Activated naive CD8-positive, alpha-beta T cell treated with anti-CD3 and anti-CD28 coated beads for 36 hours (primary cell): ENCODE measurements around the gene LCE7A. TPM values are rescaled to one million over a fixed set of nuclear protein-coding genes. Genes with fewer than 3 reads are reported as not detected.

Source experiments
- DNase-seq: peaks from one replicate; pipeline ENCODE4 v3.0.0; 2021
- H3K27ac Mint-ChIP-seq: one replicate; pipeline ENCODE4 v1.8.0; 2022; ENCODE audit warnings: mild to moderate bottlenecking, moderate library complexity, mixed read lengths
- H3K27me3 Mint-ChIP-seq: one replicate; pipeline ENCODE4 v1.8.0; 2022; ENCODE audit warnings: mild to moderate bottlenecking, mixed read lengths
- H3K36me3 Mint-ChIP-seq: one replicate; pipeline ENCODE4 v1.8.0; 2021; ENCODE audit warnings: mild to moderate bottlenecking, mixed read lengths
- H3K4me1 Mint-ChIP-seq: one replicate; pipeline ENCODE4 v1.8.0; 2021; ENCODE audit warnings: mixed read lengths
- H3K4me3 Mint-ChIP-seq: one replicate; pipeline ENCODE4 v1.8.0; 2022; ENCODE audit warnings: mild to moderate bottlenecking, moderate library complexity, mixed read lengths
- H3K9me3 Mint-ChIP-seq: one replicate; pipeline ENCODE4 v1.8.0; 2022; ENCODE audit warnings: mixed read lengths
- total RNA-seq, 2 experiments: library from RNA; stranded (reverse); gene quantifications; one replicate each; pipeline ENCODE4 v1.2.3, GENCODE V29; 2021

The LCE7A gene
- total RNA-seq, 2 experiments from 2014 or later, result not detected

GRCh38 chr1:152870831-152871730 lies 11.3 kb downstream of the LCE7A start:
- H3K4me3 Mint-ChIP-seq, result no peak overlapping the region
- no peaks in the 10 kb centered on the region for H3K9me3 Mint-ChIP-seq
- DNase-seq, result no peak
- no peaks in the 10 kb centered on the region for H3K4me1 Mint-ChIP-seq
- H3K27me3 Mint-ChIP-seq, result peaks cover 5% of the 10 kb centered on the region
- no peak overlapping the region for H3K27ac Mint-ChIP-seq
- no peaks in the 10 kb centered on the region for H3K36me3 Mint-ChIP-seq

- no peak for DNase-seq
- peaks cover 5% of the 10 kb centered on the region for H3K27me3 Mint-ChIP-seq
- H3K4me3 Mint-ChIP-seq, result no peak overlapping the region
- H3K36me3 Mint-ChIP-seq, result no peaks in the 10 kb centered on the region
- H3K9me3 Mint-ChIP-seq, result no peaks in the 10 kb centered on the region
- H3K4me1 Mint-ChIP-seq, result no peaks in the 10 kb centered on the region
- H3K27ac Mint-ChIP-seq, result no peak overlapping the region
These were observed 11.9 kb downstream of the LCE7A start for GRCh38 chr1:152871731-152872126.

GRCh38 chr1:152873495-152873894 lies 13.7 kb downstream of the LCE7A start:
- Mint-ChIP-seq H3K36me3 (no peaks in the 10 kb centered on the region), H3K27me3 (peaks cover 12% of the 10 kb centered on the region), H3K4me3 (no peak overlapping the region), H3K9me3 (no peaks in the 10 kb centered on the region), H3K27ac (no peak overlapping the region), H3K4me1 (no peaks in the 10 kb centered on the region)
- DNase-seq, result no peak

- peaks cover 2% of the 10 kb centered on the region for H3K4me1 Mint-ChIP-seq
- H3K27me3 Mint-ChIP-seq, result peaks cover 12% of the 10 kb centered on the region
- H3K9me3 Mint-ChIP-seq, result no peaks in the 10 kb centered on the region
- no peak for DNase-seq
- no peak overlapping the region for H3K4me3 Mint-ChIP-seq
- no peaks in the 10 kb centered on the region for H3K36me3 Mint-ChIP-seq
- no peak overlapping the region for H3K27ac Mint-ChIP-seq
These were observed 17.0 kb downstream of the LCE7A start for GRCh38 chr1:152876827-152877226.

GRCh38 chr1:152878042-152878441 lies 18.2 kb downstream of the LCE7A start, which contains the start of gene SMCP:
Gene SMCP, plus strand, starts transcription at chr1:152878322. Its CDS starts 6,101 bp downstream, at chr1:152884423.
- DNase-seq, result peak; percentile 26
- H3K9me3 Mint-ChIP-seq, result no peaks in the 10 kb centered on the region
- H3K27me3 Mint-ChIP-seq, result peaks cover 12% of the 10 kb centered on the region
- no peak within 1 kb of the TSS for H3K27ac Mint-ChIP-seq
- H3K36me3 Mint-ChIP-seq, result no peaks in the 10 kb centered on the region
- H3K4me3 Mint-ChIP-seq, result no peak within 1 kb of the TSS
- H3K4me1 Mint-ChIP-seq, result peaks cover 2% of the 10 kb centered on the region

GRCh38 chr1:152879559-152880198 lies 19.9 kb downstream of the LCE7A start:
- no peak for DNase-seq
- Mint-ChIP-seq H3K9me3 (no peaks in the 10 kb centered on the region), H3K27me3 (peaks cover 12% of the 10 kb centered on the region), H3K36me3 (no peaks in the 10 kb centered on the region), H3K4me1 (peaks cover 2% of the 10 kb centered on the region), H3K27ac (no peak overlapping the region), H3K4me3 (no peak overlapping the region)

- DNase-seq, result no peak
- Mint-ChIP-seq H3K27ac (no peak overlapping the region), H3K36me3 (no peaks in the 10 kb centered on the region), H3K4me1 (peaks cover 2% of the 10 kb centered on the region), H3K4me3 (no peak overlapping the region), H3K27me3 (peaks cover 12% of the 10 kb centered on the region), H3K9me3 (no peaks in the 10 kb centered on the region)
These were observed 20.5 kb downstream of the LCE7A start for GRCh38 chr1:152880316-152880715.

GRCh38 chr1:152880907-152881306 lies 21.1 kb downstream of the LCE7A start:
- H3K4me1 Mint-ChIP-seq, result peaks cover 2% of the 10 kb centered on the region
- no peak overlapping the region for H3K4me3 Mint-ChIP-seq
- no peaks in the 10 kb centered on the region for H3K9me3 Mint-ChIP-seq
- DNase-seq, result no peak
- no peak overlapping the region for H3K27ac Mint-ChIP-seq
- H3K27me3 Mint-ChIP-seq, result peaks cover 12% of the 10 kb centered on the region
- no peaks in the 10 kb centered on the region for H3K36me3 Mint-ChIP-seq

- Mint-ChIP-seq H3K9me3 (no peaks in the 10 kb centered on the region), H3K4me1 (peaks cover 2% of the 10 kb centered on the region), H3K27ac (no peak overlapping the region), H3K36me3 (no peaks in the 10 kb centered on the region), H3K4me3 (no peak overlapping the region), H3K27me3 (peaks cover 8% of the 10 kb centered on the region)
- no peak for DNase-seq
These were observed 24.3 kb downstream of the LCE7A start for GRCh38 chr1:152884085-152884484.

GRCh38 chr1:152884506-152884905 lies 24.7 kb downstream of the LCE7A start:
- peaks cover 9% of the 10 kb centered on the region for H3K27me3 Mint-ChIP-seq
- H3K27ac Mint-ChIP-seq, result no peak overlapping the region
- no peaks in the 10 kb centered on the region for H3K9me3 Mint-ChIP-seq
- H3K36me3 Mint-ChIP-seq, result no peaks in the 10 kb centered on the region
- peaks cover 2% of the 10 kb centered on the region for H3K4me1 Mint-ChIP-seq
- DNase-seq, result no peak
- H3K4me3 Mint-ChIP-seq, result no peak overlapping the region

- H3K27ac Mint-ChIP-seq, result no peak overlapping the region
- H3K4me1 Mint-ChIP-seq, result peaks cover 2% of the 10 kb centered on the region
- H3K9me3 Mint-ChIP-seq, result no peaks in the 10 kb centered on the region
- no peak overlapping the region for H3K4me3 Mint-ChIP-seq
- DNase-seq, result no peak
- no peaks in the 10 kb centered on the region for H3K36me3 Mint-ChIP-seq
- H3K27me3 Mint-ChIP-seq, result peaks cover 15% of the 10 kb centered on the region
These were observed 25.3 kb downstream of the LCE7A start for GRCh38 chr1:152884966-152885624.

- no peaks in the 10 kb centered on the region for H3K9me3 Mint-ChIP-seq
- no peak overlapping the region for H3K4me3 Mint-ChIP-seq
- H3K4me1 Mint-ChIP-seq, result no peaks in the 10 kb centered on the region
- H3K27ac Mint-ChIP-seq, result no peak overlapping the region
- H3K27me3 Mint-ChIP-seq, result peaks cover 16% of the 10 kb centered on the region
- no peak for DNase-seq
- H3K36me3 Mint-ChIP-seq, result no peaks in the 10 kb centered on the region
These were observed 26.3 kb downstream of the LCE7A start for GRCh38 chr1:152886085-152886484.

GRCh38 chr1:152886758-152887409 lies 27.1 kb downstream of the LCE7A start:
- Mint-ChIP-seq H3K9me3 (no peaks in the 10 kb centered on the region), H3K27me3 (peaks cover 22% of the 10 kb centered on the region), H3K27ac (no peak overlapping the region), H3K36me3 (no peaks in the 10 kb centered on the region), H3K4me1 (no peaks in the 10 kb centered on the region), H3K4me3 (no peak overlapping the region)
- DNase-seq, result no peak

GRCh38 chr1:152888126-152888525 lies 28.3 kb downstream of the LCE7A start:
- Mint-ChIP-seq H3K27me3 (peaks cover 31% of the 10 kb centered on the region), H3K4me3 (no peak overlapping the region), H3K27ac (no peak overlapping the region), H3K9me3 (no peaks in the 10 kb centered on the region), H3K4me1 (no peaks in the 10 kb centered on the region), H3K36me3 (no peaks in the 10 kb centered on the region)
- DNase-seq, result no peak

GRCh38 chr1:152899027-152899426 lies 39.2 kb downstream of the LCE7A start:
- H3K36me3 Mint-ChIP-seq, result no peaks in the 10 kb centered on the region
- DNase-seq, result no peak
- H3K27me3 Mint-ChIP-seq, result peaks cover 33% of the 10 kb centered on the region
- H3K4me3 Mint-ChIP-seq, result no peak overlapping the region
- H3K9me3 Mint-ChIP-seq, result no peaks in the 10 kb centered on the region
- H3K4me1 Mint-ChIP-seq, result no peaks in the 10 kb centered on the region
- no peak overlapping the region for H3K27ac Mint-ChIP-seq
